Erythroblast (primary cell): ENCODE measurements around the gene NRIP3.
"Not testable (repeated sequence)": the region's sequence is repeated elsewhere in the genome, so short reads cannot be mapped to it uniquely, and the experiment has no call there.

Experiments
- DNase-seq, 2 experiments: peaks; one replicate each; lab custom pipeline; 2025; lab: John Stamatoyannopoulos, UW
- GATA1 ChIP-seq: IDR thresholded peaks from 2 replicates; pipeline ENCODE4 v1.6.1; 2011; ENCODE audit warnings: low read depth, mild to moderate bottlenecking, control low read depth, low read length, moderate library complexity
- POLR2A ChIP-seq: IDR thresholded peaks from 2 replicates; pipeline ENCODE4 v1.6.1; 2011; ENCODE audit warnings: mild to moderate bottlenecking, low read length

The NRIP3 gene

GRCh38 chr11:9029422-9029821 is 25.6 kb upstream of the NRIP3 start:
- no peak for DNase-seq
- TF ChIP-seq GATA1 (no peak), POLR2A (no peak)

DNA sequence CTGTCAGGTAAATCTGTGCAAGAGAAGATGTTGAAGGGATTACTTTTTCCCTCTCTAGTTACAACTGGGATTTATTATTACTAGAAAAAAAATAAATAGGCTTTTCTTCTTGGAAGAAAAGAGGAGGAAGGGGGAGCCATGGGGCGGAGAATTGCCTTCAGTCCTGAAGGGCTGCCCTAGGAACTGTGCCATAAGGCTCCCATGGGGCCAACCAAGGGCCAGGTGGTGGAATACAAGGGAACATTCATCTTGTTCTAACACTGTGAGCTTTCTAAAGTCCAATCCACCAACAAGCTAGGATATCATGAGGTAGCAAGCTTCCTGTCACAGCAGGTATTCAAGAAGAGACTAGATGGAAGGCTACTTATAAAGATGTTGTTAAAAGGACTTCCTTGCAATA is 24.8 kb upstream of the NRIP3 start:
- TF ChIP-seq POLR2A (no peak), GATA1 (no peak)
- no peak for DNase-seq

GRCh38 chr11:9025101-9025850 is 21.5 kb upstream of the NRIP3 start:
- no peak for TF ChIP-seq GATA1
- no peak for TF ChIP-seq POLR2A
- no peak for DNase-seq

DNA sequence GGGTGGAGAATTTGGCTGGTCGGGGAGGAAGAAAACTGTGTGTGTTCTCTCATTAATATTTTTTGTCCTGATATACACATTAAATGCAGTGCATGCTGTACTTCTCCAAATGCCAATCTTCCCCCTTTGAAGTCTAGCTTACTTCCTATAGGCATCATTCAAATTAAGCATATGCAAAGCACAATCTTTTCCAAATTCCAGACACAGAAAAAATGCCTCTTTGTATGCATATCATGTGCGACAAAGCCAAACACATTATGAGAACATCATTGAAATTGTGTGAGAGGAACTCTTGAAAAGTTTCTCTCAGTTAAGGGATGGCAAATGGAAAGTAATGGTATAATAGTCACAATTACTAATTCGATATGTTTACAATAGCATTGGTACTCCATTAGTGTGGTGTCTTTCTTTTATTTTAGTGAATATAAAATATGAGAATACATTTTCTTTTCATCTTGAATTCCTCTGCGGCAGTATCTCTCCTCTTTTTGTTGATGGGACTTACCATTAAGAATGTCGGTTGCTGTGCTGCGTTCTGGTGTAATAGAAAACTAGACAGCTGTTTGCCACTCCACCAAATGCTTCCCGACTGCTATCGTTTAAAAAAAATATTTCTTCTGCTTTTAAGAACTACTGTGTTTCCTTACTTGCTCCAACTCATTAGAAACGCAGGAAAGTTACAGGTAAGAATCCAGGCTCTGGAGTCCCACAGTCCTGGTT is 19.3 kb upstream of the NRIP3 start:
- DNase-seq = no peak
- TF ChIP-seq GATA1 (no peak), POLR2A (no peak)

DNA sequence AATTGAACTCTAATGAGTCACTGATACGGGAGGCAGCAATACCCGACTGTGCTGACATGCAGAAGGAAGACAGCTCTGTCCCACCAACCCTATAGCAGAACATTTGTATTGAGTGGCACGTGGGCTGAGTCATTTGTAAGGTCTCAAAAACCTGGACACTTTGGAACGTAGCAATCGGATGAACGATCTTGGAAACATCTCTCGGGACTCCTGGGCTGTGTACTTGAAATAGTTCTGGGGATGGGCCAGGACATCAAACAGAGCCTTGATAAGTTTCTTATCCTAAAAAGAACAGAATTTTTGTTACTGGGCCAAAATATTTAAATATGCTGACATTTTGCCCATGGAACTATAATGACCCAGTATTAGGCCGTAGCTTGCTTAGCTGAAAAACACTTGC is 17.1 kb upstream of the NRIP3 start:
- DNase-seq = no peak
- TF ChIP-seq POLR2A (no peak), GATA1 (no peak)

- TF ChIP-seq POLR2A (no peak), GATA1 (no peak)
- DNase-seq = no peak
Observed at GRCh38 chr11:9019861-9020260, 16.1 kb upstream of the NRIP3 start.

DNA sequence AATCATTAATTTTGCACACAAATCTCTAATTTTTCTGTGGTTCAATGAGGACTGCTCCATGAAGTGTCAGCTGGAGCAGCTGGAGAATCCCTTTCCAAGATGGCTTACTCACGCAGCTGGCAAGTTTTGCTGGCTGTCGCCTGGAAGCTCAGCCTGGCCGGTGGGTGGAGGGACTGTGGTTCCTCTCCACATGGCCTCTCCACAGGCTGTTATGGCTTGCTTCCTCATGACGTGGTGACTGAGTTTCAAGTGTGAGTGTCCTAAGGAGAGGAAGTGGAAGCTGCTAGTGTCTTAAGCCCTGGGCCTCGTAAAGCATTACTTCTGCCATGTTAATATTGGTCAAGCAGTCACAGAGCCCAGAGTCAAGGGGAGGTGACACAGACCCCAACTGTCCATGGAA is 14.0 kb upstream of the NRIP3 start:
- no peak for DNase-seq
- no peak for TF ChIP-seq GATA1
- TF ChIP-seq POLR2A = no peak

DNA sequence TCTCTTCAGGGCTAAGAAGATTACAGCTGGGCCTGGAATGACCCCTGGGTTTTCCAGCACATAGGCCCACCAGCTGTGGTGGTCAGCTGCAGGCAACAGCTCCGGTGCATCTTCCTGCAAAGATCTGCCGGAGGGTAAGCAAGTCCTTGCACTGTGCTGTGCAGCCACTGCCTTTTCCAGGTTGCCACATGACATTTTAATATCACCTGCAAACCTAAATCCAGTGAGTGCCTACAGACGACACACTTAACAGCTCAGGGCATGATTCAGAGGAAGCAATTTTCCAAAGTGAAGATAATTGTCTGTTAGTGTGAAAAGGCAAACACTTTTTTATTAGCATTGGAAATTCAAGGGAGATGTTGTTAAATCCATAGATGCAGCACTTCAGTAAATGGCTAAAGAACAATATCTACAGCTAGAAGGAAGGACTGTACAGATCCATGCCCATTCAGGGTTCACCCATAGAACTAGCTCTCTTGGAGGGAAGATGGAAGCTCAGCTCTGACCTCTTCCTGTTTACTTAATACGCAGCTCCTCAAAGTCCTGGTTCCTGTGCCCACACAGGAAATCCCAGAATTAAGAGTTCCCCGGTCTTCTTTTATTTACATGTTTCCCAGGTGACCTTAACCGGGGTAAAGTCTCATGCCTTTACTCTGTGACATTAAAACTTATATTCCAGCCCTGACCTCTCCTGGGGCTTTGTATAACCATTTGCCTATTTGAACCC is 13.3 kb upstream of the NRIP3 start:
- TF ChIP-seq POLR2A = no peak
- TF ChIP-seq GATA1 = no peak
- no peak for DNase-seq

- peak; percentile 72 to 82 for DNase-seq
Observed at GRCh38 chr11:9015677-9016076, 11.9 kb upstream of the NRIP3 start.

DNA sequence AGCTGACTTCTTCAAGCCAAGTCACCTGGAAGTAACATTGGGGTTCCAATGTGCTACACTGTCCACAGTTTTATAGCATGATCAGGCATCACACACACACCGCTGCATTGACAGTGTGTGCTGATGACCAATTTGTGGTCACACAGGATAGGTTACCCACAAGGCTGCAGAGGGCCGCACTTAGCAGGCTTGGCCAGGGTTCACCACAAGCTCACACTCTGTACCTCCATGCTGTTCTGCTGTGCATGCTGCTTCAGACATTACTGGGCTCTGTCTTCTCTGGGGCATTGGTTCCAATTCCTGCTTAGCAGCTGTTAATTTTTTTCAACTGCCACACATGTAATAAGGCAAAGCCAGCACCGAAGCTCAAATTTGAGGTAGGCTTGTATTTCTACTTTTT is 11.0 kb upstream of the NRIP3 start:
- no peak for TF ChIP-seq POLR2A
- no peak for TF ChIP-seq GATA1
- DNase-seq = no peak

More at GRCh38 chr11:9015677-9016076, 11.9 kb upstream of the NRIP3 start:
- TF ChIP-seq POLR2A (no peak), GATA1 (no peak)

GRCh38 chr11:9013373-9013772 is 9.6 kb upstream of the NRIP3 start:
- no peak for TF ChIP-seq POLR2A
- no peak for TF ChIP-seq GATA1
- DNase-seq = no peak

- not testable (repeated sequence) for DNase-seq
Observed at GRCh38 chr11:9009538-9009937, 5.7 kb upstream of the NRIP3 start.

- DNase-seq = peak in 1 of 2 experiments; percentile 20
- TF ChIP-seq POLR2A (no peak), GATA1 (no peak)
Observed at GRCh38 chr11:9008661-9009060, 4.9 kb upstream of the NRIP3 start.

DNA sequence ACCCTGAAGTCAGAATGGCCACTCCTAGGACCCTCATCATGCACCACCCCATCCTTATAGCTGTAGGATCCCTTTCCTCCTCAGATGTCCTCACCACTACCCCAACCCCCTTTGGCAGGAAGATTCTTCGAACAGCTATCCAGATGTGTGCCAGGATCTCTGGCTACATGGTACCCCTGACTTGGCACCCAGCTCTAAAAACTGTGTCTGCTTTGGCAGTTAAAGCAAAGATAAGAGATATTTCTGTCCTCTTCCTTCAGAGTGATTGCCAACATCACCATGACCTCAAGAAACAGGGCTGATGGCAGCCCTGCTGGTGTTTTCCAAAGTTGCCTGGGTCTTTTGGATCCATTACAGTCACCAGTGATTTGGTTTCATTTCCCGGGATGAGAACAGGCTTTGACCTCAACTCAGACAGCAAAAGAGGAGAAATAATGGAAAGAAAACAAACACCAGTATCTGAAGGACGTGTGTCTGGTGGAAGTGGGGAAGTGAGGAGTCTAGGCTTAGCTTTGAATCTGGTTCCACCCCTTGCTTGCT is 4.3 kb upstream of the NRIP3 start:
- TF ChIP-seq POLR2A (no peak), GATA1 (no peak)
- peak in 1 of 2 experiments; percentile 12 for DNase-seq

DNA sequence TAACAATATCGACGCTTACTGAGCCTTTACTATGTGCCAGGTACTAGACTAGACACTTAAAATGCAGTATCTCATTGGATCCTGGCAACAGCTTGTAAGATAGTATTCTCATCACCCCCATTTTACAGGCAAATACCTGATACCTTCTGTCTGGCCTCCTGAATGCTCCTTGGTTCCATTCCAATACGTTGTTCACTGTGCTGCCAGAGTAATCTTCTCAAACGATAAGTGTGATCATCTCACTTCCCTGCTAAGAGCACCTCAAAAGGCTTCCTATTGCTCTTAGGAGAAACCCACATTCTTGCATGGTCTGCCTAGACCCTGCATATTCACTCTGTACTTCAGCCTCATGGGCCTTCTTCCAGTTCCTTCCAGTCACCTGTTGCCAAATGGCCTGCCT is 1.3 kb upstream of the NRIP3 start:
- DNase-seq = peak in 1 of 2 experiments; percentile 30
- TF ChIP-seq GATA1 (no peak), POLR2A (no peak)
